Neuron (in vitro differentiated cells): ENCODE data around the gene GOLGA6L25.
"Not testable (repeated sequence)": the region's sequence is repeated elsewhere in the genome, so short reads cannot be mapped to it uniquely, and the experiment has no call there.

Experiments used
- H2AFZ ChIP-seq: one replicate; pipeline ENCODE4 v1.6.1; 2013; ENCODE audit warnings: low read depth, mild to moderate bottlenecking, inconsistent platforms, low read length, moderate library complexity
- H3K27me3 ChIP-seq: one replicate; pipeline ENCODE4 v1.6.1; 2013; ENCODE audit warnings: low read length; ENCODE audit not compliant: insufficient read depth
- H3K36me3 ChIP-seq: one replicate; pipeline ENCODE4 v1.6.1; 2013; ENCODE audit warnings: low read length; ENCODE audit not compliant: insufficient read depth
- H3K4me1 ChIP-seq: one replicate; pipeline ENCODE4 v1.6.1; 2013; ENCODE audit warnings: low read length; ENCODE audit not compliant: insufficient read depth
- H3K4me3 ChIP-seq: 2 replicates; pipeline ENCODE4 v1.5.1; 2013; ENCODE audit warnings: mild to moderate bottlenecking, low read length, moderate library complexity
- H3K9me3 ChIP-seq: one replicate; pipeline ENCODE4 v1.6.1; 2013; ENCODE audit warnings: low read length

GOLGA6L25 gene, protein sequence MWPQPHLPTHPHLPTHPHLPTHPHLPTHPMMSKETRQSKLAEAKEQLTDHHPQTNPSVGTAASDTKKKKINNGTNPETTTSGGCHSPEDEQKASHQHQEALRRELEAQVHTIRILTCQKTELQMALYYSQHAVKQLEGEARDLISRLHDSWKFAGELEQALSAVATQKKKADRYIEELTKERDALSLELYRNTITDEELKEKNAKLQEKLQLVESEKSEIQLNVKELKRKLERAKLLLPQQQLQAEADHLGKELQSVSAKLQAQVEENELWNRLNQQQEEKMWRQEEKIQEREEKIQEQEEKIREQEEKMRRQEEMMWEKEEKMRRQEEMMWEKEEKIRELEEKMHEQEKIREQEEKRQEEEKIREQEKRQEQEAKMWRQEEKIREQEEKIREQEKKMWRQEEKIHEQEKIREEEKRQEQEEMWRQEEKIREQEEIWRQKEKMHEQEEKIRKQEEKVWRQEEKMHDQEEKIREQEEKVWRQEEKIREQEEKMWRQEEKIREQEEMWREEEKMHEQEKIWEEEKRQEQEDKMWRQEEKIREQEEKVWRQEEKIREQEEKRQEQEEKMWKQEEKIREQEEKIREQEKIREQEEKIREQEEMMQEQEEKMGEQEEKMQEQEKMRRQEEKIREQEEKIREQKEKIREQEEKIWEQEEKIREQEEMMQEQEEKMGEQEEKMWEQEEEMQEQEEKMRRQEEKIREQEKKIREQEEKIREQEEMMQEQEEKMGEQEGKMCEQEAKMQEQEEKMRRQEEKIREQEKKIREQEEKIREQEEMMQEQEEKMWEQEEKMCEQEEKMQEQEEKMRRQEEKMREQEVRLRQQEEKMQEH

DNA sequence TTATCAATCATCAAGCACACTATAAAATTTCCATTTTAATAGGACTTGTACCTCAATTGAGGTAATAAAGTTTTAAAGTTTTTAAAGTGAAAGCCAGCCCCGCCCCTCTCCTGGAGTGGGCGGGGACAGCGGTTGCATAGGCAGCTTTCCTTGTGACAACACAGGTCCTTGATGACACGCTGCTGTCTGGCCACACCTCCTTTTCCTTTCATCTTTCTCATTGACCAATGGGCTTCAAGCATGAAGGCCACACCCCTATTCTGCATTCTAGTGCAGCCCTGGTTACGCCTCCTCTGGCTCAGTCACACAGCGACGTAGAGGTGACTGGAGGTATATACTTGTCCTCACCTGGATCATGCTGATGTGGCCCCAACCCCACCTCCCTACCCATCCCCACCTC lies at the start of gene GOLGA6L25:
Gene GOLGA6L25 (plus strand): TSS at position 301 of the 400 bp plus-strand sequence. CDS start 61 bp downstream, at position 362.
- H3K9me3 ChIP-seq, H3K36me3 ChIP-seq, H3K4me3 ChIP-seq, H2AFZ ChIP-seq, H3K4me1 ChIP-seq, H3K27me3 ChIP-seq: not testable (repeated sequence)

DNA sequence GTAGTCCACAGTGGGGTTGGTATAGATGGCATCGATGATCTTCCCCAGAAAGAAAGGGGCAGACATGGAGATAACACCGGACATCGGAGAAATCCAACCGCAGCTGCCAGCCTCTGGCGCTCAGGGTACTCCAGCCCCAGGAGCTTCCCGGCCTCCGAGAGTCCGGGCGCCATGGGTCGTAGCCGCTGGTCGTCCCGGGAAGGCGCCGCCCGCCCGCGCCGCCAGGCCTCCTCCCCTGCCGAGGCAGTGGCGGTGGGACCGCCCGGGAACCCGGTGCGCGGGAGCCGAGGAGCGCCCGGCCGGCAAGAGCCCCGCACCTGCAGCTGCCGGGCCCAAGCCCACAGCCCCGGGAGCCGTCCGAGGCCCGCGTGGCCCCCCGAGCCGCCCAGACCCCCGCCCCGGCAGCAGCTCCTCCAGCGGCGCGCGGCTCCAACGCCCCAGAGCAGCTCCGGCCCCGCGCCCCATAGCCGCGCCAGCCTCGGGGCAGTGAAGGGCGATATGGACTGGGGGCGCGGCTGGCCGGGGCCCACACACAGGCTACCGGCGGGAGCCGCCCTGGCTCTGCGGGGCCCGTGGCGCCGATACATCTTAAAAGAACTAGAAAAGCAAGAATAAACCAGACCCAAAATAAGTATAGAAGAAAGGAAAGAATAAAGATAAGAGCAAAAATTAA lies 45.0 kb upstream of the GOLGA6L25 start:
- not testable (repeated sequence) for H3K9me3 ChIP-seq, H3K4me3 ChIP-seq, H3K4me1 ChIP-seq, H3K27me3 ChIP-seq, H2AFZ ChIP-seq, H3K36me3 ChIP-seq

DNA sequence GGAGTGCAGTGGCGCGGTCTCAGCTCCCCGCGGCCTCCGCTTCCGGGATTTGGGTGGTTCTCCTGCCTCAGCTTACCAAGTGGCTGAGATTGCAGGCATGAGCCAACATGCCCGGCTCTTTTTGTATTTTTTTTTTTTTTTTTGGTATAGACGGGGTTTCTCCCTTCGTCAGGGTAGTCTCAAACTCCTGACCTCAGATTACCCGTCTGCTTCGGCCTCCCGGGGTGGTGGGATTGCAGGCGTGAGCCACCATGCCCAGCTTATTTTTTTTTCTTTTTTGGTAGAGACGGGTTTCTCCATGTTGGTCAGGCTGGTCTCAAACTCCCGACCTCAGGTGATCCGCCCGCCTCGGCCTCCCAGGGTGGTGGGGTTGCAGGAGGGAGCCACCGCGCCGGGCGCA lies 39.2 kb upstream of the GOLGA6L25 start:
- H3K36me3 ChIP-seq, H3K4me3 ChIP-seq, H2AFZ ChIP-seq, H3K9me3 ChIP-seq, H3K27me3 ChIP-seq, H3K4me1 ChIP-seq: not testable (repeated sequence)

DNA sequence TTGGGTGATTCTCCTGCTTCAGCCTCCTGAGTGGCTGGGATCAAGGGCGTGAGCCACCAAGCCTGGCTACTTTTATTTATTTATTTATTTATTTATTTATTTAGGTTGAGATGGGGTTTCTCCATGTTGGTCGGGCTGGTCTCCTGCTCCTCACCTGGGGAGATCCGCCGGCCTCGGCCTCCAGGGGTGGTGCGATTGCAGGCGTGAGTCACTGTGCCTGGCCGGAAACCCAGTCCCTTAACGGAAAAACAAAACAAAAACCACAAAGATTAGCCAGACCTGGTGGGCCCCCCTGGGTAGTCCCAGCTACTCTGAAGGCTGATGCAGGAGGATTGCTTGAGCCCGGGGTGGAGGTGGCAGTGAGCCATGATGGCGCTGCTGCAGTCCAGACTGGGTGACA lies 38.2 kb upstream of the GOLGA6L25 start:
- H3K4me1 ChIP-seq, H3K9me3 ChIP-seq, H3K36me3 ChIP-seq, H3K27me3 ChIP-seq, H2AFZ ChIP-seq, H3K4me3 ChIP-seq: not testable (repeated sequence)

DNA sequence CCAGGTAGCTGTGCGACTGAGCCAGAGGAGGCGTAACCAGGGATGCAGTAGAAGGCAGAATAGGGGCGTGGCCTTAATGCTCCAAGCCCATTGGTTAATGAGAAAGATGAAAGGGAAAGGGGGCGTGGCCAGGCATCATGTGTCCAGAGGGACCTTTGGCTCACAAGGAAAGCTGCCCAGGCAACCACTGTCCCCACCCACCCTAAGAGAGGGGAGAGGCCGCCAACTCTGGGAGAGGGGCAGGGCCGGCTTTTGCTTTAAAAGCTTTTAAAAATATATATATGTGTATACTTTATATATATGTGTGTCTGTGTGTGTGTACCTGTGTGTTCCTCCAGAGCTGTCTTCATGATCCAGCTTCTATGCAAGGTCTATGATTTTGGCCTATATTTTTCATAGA lies 20.4 kb upstream of the GOLGA6L25 start, which contains the start of gene GOLGA8G:
Gene GOLGA8G (minus strand): TSS at position 18 of the 400 bp plus-strand sequence. CDS start 62 bp downstream, outside the sequence.
- not testable (repeated sequence) for H3K36me3 ChIP-seq, H3K4me3 ChIP-seq, H2AFZ ChIP-seq, H3K4me1 ChIP-seq, H3K9me3 ChIP-seq, H3K27me3 ChIP-seq

DNA sequence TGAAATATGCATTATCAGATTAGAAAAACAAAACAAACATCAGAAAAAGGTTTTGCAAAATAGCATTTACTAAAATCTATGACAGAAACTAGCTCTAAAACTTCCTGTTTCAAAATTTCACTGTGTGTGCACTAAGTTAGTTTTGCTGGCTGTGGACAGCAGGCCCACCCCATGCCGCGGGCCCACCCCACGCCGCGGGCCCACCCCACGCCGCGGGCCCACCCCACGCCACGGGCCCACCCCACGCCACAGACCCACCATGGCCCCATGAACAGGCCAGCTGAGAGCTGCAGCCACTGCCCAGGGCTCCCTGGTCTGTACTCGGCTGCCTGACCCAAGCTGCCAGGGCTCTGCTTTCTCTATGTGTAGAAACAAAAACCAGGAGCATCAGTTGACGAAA lies 20.0 kb downstream of the GOLGA6L25 start:
- not testable (repeated sequence) for H3K9me3 ChIP-seq, H3K27me3 ChIP-seq, H3K4me1 ChIP-seq, H2AFZ ChIP-seq, H3K4me3 ChIP-seq, H3K36me3 ChIP-seq

DNA sequence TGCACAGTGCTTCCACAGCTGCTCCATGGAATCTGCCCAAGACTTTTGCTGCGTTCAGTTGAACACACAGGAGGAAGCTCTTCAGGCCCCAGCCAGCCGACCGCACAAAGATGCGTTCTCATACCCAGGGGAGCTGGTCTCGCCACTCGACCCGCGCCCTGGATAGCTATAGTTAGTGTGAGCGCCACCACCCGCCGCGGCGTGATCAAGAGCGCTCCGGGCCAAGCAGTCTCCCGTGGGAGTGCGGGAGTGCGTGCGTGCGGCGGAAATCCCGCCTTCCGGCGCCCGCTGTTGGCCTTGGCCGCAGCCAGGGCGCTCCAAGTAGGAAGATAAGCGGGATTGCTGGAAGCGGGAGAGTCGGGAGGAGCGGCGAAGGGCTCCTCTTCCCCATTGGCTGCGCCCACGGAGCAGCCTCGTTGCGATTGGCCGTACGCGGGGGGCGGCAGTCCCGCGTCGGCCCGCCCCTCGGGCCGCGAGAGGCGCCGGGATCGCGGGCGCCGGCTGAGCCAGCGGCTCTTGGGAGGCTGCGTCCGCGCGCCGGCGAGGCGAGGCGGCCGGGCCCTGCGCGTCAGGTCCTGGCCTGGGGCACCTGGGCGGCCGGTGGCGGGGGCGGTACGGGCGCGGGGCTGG lies 35.7 kb downstream of the GOLGA6L25 start:
- not testable (repeated sequence) for H3K36me3 ChIP-seq
- peak overlapping the region; percentile 32 for H3K4me3 ChIP-seq

DNA sequence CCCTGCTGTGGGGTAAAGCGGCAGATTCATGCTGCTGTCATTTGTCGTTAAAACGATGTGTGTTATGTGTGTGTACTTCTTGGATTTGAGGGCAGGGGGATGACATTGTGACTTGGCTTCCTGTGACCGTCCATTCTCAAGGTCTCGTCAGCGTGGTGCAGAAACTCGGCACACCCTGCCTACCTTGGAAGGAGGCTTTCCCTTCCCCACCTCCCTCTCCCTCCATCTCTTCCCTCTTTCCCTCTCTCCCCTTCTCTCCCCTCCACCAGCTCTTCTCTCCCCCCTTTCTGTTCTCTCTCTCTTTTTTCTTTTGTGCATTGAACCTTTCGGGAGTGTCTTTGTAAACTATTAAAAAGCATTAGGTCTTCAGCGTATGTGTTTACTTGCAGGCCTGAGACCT lies 36.4 kb downstream of the GOLGA6L25 start:
- peak overlapping the region; percentile 57 for H3K4me3 ChIP-seq
- H3K4me1 ChIP-seq, H2AFZ ChIP-seq, H3K36me3 ChIP-seq, H3K27me3 ChIP-seq, H3K9me3 ChIP-seq: not testable (repeated sequence)

More for the DNA sequence above, 35.7 kb downstream of the GOLGA6L25 start:
- not testable (repeated sequence) for H2AFZ ChIP-seq, H3K4me1 ChIP-seq, H3K27me3 ChIP-seq, H3K9me3 ChIP-seq

DNA sequence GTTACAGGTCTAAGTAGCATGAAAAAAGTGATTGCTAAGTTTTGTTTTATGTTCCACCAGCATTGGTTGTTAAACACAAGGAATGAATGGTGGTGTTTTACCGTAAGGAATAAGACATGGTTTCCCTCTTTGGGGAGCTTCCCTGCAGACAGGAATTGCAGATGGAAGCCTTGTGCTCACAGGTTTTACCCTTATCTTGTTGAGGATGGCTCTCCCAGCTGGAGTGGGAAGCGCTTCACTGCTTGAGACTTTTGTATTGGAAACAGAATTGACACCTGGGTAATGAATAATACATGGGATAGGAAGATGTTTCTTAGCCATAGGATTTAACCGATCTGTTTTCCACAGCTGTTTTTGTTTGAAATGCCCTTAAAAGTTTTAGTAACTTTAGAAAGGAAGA lies 39.0 kb downstream of the GOLGA6L25 start:
- not testable (repeated sequence) for H3K27me3 ChIP-seq, H3K4me1 ChIP-seq, H3K4me3 ChIP-seq, H2AFZ ChIP-seq, H3K36me3 ChIP-seq, H3K9me3 ChIP-seq

DNA sequence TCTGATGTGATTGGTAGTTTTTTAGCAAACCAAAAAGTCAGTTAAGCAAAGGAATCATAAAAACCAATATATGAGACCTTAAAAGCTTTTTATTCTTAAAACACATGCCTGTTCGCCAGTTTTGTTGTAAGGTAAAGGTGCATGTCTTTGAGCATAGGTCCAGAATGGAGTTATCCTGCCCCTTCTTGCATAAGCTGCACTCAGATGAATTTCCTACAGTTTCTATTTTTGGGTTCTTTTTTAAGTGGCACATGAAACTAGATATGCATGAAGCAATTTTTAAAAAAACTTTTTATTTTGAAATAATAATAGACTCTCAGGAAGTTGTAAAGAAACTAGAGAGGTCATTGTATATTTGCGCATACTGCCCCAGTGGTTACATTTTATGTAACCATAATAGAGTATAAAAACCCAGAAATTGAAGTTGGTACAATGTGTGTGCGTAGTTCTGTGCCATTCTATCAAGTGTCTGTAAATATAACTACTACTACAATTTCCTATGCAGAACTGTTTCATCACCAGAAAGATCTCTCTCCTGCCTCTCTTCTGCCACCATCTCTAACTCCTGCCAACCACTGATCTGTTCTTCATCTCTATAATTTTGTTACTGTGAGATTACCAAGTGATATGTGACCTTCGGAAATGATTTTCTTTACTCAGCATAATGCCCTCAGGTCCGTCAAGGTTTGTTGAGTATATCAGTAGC lies 40.2 kb downstream of the GOLGA6L25 start:
- not testable (repeated sequence) for H3K4me1 ChIP-seq, H3K36me3 ChIP-seq, H3K27me3 ChIP-seq, H2AFZ ChIP-seq, H3K9me3 ChIP-seq, H3K4me3 ChIP-seq

DNA sequence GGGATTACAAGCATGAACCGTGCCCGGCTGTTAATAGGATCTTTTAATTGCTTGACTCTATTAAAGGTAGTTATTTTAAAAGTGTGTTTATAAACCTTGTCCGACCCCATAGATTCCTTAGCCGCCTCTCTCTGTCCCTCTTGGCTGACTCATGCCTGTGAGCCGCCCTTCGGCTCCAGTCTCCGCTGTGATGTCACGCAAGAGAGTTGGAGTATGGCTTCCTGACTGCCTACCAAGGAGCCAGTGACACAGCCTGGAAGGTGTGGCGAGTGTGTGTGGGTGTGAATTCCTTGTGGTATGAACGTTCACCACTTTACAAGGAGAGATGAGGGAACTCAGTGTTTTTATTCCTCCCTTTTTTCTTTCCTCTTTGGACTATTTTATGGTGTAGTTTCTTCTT lies 44.1 kb downstream of the GOLGA6L25 start:
- H3K36me3 ChIP-seq, H3K9me3 ChIP-seq, H3K4me3 ChIP-seq, H3K27me3 ChIP-seq, H2AFZ ChIP-seq, H3K4me1 ChIP-seq: not testable (repeated sequence)

DNA sequence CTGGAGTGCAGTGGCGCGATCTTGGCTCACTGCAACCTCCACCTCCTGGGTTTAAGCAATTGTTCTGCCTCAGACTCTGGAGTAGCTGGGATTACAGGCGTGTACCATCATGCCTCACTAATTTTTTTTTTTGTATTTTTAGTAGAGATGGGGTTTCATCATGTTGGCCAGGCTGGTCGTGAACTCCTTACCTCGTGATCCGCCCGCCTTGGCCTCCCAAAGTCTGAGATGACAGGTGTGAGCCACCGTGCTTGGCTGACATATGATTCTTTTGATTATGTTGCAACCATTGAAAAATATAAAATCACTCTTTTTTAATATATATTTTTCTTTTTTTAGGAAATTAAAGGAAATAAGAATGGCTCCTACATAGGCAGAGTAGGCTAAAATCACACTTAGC lies 44.8 kb downstream of the GOLGA6L25 start:
- not testable (repeated sequence) for H3K4me3 ChIP-seq, H3K27me3 ChIP-seq, H3K4me1 ChIP-seq, H3K36me3 ChIP-seq, H3K9me3 ChIP-seq, H2AFZ ChIP-seq
